Peyer's patch (tissue), 4 donors: Measurements from ENCODE around the gene ABI2. TPM values are rescaled to one million over a fixed set of nuclear protein-coding genes. Genes with fewer than 3 reads are reported as not detected.

Source experiments
- DNase-seq, 3 donors: peaks; one replicate each; pipeline ENCODE4 v3.0.0-alpha.2; 2017 to 2019
- H3K27ac ChIP-seq, 4 donors: fragments of 200-600 bp; sonication (generic); one replicate each; pipeline ENCODE4 v1.5.1; 2016 to 2019
- H3K27me3 ChIP-seq, 2 donors: fragments of 200-600 bp; sonication (generic); one replicate each; pipeline ENCODE4 v1.5.1; 2019
- H3K36me3 ChIP-seq, 3 donors: fragments of 200-600 bp; sonication (generic); one replicate each; pipeline ENCODE4 v1.5.1; 2016 to 2019
- H3K4me1 ChIP-seq, 4 donors: fragments of 200-600 bp; sonication (generic); one replicate each; pipeline ENCODE4 v1.5.1; 2016 to 2019
- H3K4me3 ChIP-seq, 4 donors: fragments of 200-600 bp; sonication (generic); 1 replicate in 3 of 4; 2 replicates in 1 of 4; pipeline ENCODE4 v1.5.1; 2016 to 2019; ENCODE audit warnings: mild to moderate bottlenecking in 1 of 4
- H3K9me3 ChIP-seq, 4 donors: fragments of 200-600 bp; sonication (generic); one replicate each; pipeline ENCODE4 v1.5.1; 2016 to 2019; ENCODE audit warnings: mild to moderate bottlenecking in 1 of 4
- CTCF ChIP-seq, 6 experiments: fragments of 450-650 bp in 4 of 6; fragments of 200-600 bp in 2 of 6; sonication (generic) in 1 of 6; IDR thresholded peaks; one replicate each; pipeline ENCODE4 v1.5.1; 2017 to 2019; ENCODE audit warnings: antibody characterized with exemption in 6 of 6, mild to moderate bottlenecking in 3 of 6, moderate library complexity in 1 of 6
- POLR2A ChIP-seq, 2 donors: fragments of 450-650 bp; IDR thresholded peaks; one replicate each; pipeline ENCODE4 v1.5.1; 2017; ENCODE audit warnings: antibody characterized with exemption in 2 of 2, mild to moderate bottlenecking in 2 of 2, moderate library complexity in 2 of 2
- total RNA-seq, 4 donors: library from RNA; depleted of rRNA; stranded (reverse); fragments of >200 nt; gene quantifications; one replicate each; pipeline ENCODE4 v1.1.0, GENCODE V29; 2016

ABI2 gene
- total RNA-seq, 4 donors from 2014 or later = 7.7 to 26.4 (median 13.2) TPM

DNA sequence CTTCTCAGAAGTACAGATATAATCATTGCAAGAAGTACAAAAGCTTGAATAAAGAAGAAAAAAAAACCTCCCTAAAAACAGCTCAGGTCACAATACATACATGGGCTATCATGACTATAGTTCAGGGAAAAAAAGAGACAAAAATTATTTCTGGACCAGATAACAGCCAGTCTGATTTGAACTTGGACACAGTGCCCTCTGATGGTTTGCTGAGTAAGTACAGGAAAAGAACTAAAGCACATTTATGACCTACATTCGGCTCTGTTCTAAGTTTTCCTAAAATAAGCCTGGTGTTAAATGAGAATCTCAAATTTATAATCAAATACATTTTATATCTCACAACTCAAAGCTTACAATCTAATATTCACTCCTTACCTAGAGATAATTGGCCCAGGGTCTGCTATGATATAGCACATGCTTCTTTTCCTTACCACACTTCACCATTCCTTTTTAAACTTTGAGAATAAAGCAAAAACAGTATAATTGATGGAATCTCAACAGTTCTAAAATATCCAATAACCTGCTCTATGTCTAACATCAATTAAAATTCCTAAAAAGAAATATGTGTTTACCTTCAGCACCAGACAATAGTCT, 125.8 kb downstream of the ABI2 start:
- no peak for TF ChIP-seq POLR2A (IDR thresholded peaks at IDR 0.05)
- TF ChIP-seq CTCF (IDR thresholded peaks at IDR 0.05) = peak; percentile 15 to 78 (median 66)

DNA sequence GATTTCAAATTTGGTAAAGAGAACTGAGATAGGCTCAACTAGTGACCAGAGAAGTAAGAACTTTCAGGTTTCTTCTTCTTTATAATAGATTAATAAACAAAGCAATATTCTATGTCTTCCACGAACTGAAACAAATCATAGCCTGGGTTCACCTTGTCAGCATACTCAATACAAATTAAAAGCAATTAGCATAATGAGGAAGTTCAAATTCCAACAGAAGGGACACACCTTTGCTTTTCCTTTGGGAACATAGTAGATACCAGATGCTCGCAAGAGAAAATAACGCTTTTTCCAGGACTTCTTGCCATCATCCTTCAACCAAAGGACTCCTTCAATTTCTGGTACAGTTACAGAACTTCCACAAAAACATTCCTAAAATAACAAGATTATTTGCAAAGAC, 127.0 kb downstream of the ABI2 start:
- TF ChIP-seq POLR2A (IDR thresholded peaks at IDR 0.05) (no peak), CTCF (IDR thresholded peaks at IDR 0.05) (no peak)
- Histone ChIP-seq H3K4me1 (no peaks in the 10 kb centered on the region), H3K36me3 (peaks cover 0 to 45% (median 0%) of the 10 kb centered on the region in 3 donors), H3K4me3 (no peak overlapping the region), H3K27me3 (no peaks in the 10 kb centered on the region), H3K27ac (peak overlapping the region in 3 of 4 donors; percentile 42 to 65 (median 62)), H3K9me3 (no peaks in the 10 kb centered on the region)
- no peak for DNase-seq

More for the DNA sequence above, 125.8 kb downstream of the ABI2 start:
- H3K4me3 ChIP-seq = no peak overlapping the region
- H3K27me3 ChIP-seq = no peaks in the 10 kb centered on the region
- H3K27ac ChIP-seq = no peak overlapping the region
- peak in 1 of 3 donors; percentile 55 for DNase-seq
- no peaks in the 10 kb centered on the region for H3K9me3 ChIP-seq
- no peaks in the 10 kb centered on the region for H3K4me1 ChIP-seq
- peaks cover 0 to 34% (median 0%) of the 10 kb centered on the region in 3 donors for H3K36me3 ChIP-seq

DNA sequence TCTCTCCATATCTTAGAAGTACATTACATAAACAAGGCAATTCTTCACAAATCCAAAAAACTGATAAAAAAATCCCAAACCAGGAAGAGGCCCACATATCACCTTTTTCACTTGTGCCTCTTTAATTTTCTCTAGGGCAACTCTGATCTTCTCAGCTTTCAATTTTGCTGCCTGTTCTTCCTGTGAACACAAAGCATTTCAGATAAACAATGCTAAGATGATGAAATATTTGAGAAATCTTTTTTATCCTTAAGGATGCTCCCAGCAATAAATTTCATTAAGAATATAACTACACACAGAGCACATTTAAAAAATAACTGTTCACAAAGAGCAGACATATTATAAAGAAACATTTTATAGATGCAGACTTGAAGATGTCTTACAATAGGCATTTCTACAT, 133.6 kb downstream of the ABI2 start:
- DNase-seq = no peak
- no peaks in the 10 kb centered on the region for H3K9me3 ChIP-seq
- H3K27ac ChIP-seq = no peak overlapping the region
- H3K36me3 ChIP-seq = peaks cover 0 to 31% (median 0%) of the 10 kb centered on the region in 3 donors
- H3K4me1 ChIP-seq = no peaks in the 10 kb centered on the region
- no peaks in the 10 kb centered on the region for H3K27me3 ChIP-seq
- no peak overlapping the region for H3K4me3 ChIP-seq
- TF ChIP-seq CTCF (IDR thresholded peaks at IDR 0.05) (no peak), POLR2A (IDR thresholded peaks at IDR 0.05) (no peak)

DNA sequence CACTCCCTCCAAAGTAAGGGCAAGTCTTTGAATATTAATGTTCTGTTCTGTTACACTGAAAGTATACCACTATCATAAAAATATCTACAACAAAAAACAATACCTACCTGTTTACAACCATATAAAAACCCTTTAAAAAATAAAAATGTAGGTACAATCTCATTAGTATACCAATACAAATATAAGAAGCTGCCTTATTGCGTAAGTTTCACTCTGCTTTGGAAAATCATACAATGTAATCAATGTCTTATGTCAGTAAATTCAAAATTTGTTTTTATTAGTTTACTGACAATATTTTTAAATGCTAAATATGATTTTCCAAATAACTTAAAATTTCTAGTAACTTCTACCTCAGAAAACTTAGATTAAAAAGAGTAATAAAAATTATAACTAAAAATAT, 134.1 kb downstream of the ABI2 start:
- DNase-seq = no peak

DNA sequence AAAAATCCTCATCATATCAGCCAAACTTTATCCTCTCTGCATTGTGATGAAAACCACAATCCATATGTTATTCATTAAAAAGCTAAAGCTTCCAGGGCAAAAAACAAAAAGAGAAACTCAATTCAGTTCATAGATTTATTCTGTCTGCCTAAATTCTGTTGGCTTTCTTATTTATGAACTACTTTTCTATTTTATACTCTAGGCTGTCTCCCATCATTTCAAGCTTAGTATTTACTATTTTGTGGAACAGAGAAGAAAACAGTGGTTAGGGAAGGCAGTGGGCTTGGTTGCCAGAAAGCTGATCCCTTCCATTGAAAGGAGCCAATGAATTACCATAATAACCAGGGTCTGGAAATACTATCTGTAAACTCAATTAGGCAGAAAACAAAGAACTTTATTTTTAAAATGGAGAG, 135.1 kb downstream of the ABI2 start:
- DNase-seq = no peak
- no peaks in the 10 kb centered on the region for H3K27me3 ChIP-seq
- no peak overlapping the region for H3K27ac ChIP-seq
- H3K4me3 ChIP-seq = no peak overlapping the region
- no peaks in the 10 kb centered on the region for H3K4me1 ChIP-seq
- no peaks in the 10 kb centered on the region for H3K9me3 ChIP-seq
- H3K36me3 ChIP-seq = peaks cover 0 to 19% (median 0%) of the 10 kb centered on the region in 3 donors
- TF ChIP-seq CTCF (IDR thresholded peaks at IDR 0.05) (no peak), POLR2A (IDR thresholded peaks at IDR 0.05) (no peak)

More for the DNA sequence above, 134.1 kb downstream of the ABI2 start:
- Histone ChIP-seq H3K9me3 (no peaks in the 10 kb centered on the region), H3K27ac (no peak overlapping the region), H3K36me3 (peaks cover 0 to 29% (median 0%) of the 10 kb centered on the region in 3 donors), H3K4me1 (no peaks in the 10 kb centered on the region), H3K4me3 (no peak overlapping the region), H3K27me3 (no peaks in the 10 kb centered on the region)
- TF ChIP-seq CTCF (IDR thresholded peaks at IDR 0.05) = no peak
- TF ChIP-seq POLR2A (IDR thresholded peaks at IDR 0.05) = no peak
